ENCODE data around the gene MMP14.
A peak's percentile ranks its signal among the peaks of the same experiment; 100 is the strongest.
"Not testable (repeated sequence)": the region's sequence is repeated elsewhere in the genome, so short reads cannot be mapped to it uniquely, and the experiment has no call there.

The MMP14 gene

GRCh38 chr14:22814373-22814772, 22.0 kb upstream of the MMP14 start:
- no peak for DNase-seq (ENCODE audit: low read depth)

DNA sequence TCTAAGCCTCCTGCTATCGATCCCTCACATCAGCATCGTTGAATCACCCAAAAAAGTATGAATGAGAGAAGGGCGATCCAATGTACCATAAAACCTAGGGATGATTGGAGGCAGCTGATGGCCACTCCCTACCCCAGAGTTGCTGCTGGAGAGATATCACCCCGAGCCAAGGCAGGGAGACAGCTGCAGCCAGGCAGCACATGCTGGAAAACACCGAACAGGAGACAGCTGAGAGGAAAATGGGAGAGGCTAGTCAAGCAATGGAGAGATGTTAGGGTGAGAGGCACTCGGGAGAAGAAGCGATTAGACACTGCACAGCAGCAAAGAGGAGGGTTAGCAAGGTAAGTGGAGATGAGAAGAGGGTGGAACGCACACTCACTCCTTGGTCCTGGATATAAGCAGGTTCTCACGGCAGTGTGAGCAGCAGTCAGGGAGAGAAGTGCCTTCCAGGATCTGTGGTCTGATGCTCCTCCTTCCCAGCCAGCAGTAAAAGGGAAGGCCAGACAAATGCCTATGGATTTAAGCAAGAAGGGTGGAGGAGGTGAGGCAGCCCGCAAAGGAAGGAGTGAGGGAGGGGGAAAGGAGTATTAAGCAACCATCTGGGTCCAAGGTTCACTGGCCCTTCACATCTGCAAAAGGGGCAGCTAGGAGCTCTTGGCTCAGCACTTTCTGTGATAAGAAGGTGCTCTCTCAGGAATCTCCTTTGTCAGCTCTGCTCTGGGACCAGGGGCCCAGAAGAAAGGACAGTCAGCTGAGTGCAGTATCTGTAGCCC, 21.3 kb upstream of the MMP14 start, which contains the start of gene SLC7A7:
TSS of gene SLC7A7 (minus strand) at position 495 of the 773 bp plus-strand sequence. CDS start 2,037 bp downstream, outside the sequence.
- DNase-seq (ENCODE audit: low read depth) = no peak

DNA sequence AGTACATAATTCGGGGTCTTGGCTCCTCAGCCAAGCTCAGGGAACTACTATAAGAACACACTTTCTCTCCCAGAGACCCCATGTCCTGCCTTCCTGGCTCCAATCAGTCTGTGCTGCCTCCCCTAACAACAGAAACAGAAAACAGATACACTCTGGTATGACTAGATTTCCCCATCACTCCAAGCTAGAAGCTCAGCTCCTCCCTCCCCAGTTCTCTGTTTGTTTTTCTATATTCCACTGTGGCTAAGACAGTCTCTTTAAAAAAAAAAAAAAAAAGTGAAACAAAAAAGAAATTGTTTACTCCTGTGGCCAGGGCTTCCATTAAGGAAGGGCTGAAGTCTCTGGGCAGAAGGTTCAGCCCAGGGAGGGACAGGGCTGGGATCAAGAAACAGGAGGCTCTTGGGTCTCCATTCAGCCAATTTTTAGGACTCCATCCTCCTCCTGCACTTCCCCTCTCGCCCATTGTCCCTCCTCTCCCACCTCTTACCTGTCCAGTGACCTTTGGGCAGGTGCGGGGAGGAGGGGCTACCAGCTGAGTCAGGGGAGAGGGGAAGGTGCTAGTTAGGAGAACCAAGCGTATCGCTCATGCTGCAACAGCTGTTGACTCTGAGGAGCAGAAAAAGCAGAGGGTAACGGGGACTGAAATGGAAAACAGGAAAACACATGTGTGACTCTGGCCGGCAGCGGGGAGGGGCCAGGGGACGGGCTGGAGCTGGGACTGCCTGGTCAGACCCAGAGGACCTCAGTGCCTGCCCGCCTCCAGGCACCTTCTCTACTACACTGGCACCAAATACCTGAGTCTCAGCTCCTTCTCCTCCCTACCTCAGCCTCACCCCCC, 17.0 kb upstream of the MMP14 start:
- no peak for DNase-seq (ENCODE audit: low read depth)

GRCh38 chr14:22820731-22821130, 15.7 kb upstream of the MMP14 start:
- no peak for DNase-seq (ENCODE audit: low read depth)

DNA sequence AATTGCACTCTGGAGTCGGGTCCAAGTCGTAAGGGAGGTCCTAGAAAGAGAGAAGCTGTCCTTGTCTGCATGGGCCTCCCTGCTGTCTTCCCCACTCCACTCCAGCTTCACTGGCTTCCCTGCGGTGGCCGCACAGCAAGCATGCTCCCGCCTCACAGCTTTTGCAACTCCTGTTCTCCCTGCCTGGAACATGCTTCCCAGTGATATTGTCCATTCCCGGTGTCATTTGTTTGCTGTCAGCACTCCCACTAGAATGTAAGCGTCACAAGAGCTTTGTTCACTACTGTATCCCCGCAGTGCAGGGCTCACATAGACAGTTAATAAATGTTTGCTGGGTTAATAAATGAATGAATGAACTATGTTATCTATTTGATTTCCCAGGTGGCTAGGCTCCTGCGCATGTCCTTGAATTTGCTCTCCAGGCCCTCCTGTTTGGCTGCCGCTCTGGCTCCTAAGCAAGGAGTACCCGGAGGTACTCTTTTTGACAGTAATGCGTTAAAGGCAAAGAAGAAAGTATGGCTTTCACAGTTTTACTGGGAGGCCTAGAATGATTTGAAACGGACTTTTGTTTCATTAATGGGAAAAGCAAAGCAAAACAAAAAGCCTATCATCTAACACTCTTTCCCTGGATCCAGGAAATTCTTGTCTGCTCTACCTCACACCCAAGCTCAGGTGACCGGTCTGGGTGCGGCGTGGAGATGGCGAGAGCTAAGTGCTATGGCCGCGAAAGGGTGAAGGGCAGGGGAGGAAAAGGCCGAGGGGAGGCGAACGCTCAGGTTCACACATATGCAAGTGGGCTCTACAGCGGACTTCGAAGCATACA, 15.0 kb upstream of the MMP14 start:
- no peak for DNase-seq (ENCODE audit: low read depth)

DNA sequence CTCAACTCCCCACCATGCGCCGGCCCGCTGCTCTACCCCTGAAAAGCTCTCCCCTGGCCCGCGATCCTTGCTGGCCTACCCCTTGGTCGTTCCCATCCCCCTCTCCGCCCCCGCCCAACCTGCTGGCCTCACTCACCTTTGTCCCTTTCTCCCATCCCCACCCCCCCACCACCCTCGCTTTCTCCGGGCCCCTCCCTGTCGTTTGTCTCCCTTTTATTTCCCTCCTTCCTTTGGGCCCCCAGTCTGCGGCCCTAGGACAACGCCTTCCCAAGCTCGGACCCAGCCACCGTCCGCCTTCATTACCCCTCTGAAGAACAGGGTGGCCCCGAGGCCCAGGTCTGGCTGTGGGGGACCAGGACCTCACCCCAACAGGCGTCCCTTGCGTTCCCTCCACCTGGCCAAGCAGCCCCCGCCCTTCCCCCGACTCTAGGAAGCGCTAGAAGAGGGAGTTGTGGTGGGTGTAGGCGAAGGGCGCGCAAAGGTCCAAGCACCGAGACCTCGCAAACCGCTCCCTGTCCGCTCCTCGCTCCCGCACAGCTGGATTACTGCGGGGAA, 14.3 kb upstream of the MMP14 start:
- DNase-seq (ENCODE audit: low read depth) = no peak

DNA sequence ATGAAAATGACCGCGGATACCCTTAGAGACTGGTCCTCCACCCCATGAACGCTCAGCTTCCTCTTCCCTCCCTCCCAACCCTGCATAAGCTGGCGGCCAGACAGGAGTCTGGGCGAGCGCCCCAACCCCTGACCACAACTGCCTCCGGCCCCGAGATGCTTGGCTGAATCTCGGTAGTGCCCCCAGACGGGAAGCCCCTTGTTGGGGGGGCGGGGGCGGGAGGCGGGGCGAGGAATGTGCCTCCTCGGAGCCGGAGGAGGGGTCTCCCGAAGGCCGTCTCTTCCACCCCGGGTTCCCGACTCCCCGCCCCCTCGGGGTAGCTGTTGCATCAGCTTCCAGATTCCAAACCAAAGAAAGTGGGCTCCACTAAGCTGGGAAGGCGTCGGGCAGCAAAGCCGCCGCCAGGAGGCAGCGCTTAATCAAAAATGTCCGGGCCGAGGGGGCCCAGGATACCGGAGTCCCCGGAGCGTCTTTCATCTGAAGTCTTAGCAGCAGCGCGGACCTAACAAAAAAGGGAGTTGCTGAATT, 13.8 kb upstream of the MMP14 start:
- peak; percentile 17 for DNase-seq (ENCODE audit: low read depth)

DNA sequence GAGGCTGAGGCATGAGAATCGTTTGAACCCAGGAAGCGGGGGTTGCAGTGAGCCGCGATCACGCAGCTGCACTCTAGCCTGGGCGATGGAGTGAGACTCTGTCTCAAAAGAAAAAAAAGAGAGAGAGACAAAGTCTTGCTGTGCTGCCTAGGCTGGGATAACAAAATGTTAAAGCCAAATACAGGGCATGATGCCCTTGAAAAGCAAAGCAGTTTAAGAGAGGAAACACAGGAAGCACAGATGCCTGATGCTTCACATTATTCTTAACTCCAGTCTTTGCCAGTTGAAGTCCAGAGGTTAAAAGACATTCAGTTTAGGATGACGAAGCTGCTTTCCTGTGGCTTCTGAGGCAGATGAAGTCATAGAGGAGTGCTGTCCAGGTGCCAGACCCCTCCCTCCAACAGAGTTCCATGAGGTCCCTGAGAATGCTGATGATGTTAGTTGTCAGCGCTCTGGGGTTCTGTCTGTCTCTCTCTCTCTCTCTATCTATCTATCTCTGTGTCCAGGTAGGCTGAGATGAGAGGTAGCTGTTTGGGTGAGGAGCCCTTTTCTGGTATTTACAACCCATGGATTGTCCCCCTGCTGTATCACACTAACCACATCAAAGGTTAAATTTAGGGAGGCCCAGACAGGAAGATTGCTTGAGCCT, 11.6 kb upstream of the MMP14 start:
- DNase-seq (ENCODE audit: low read depth) = no peak

- DNase-seq (ENCODE audit: low read depth) = not testable (repeated sequence)
Observed at GRCh38 chr14:22829076-22829660, 7.2 kb upstream of the MMP14 start.

DNA sequence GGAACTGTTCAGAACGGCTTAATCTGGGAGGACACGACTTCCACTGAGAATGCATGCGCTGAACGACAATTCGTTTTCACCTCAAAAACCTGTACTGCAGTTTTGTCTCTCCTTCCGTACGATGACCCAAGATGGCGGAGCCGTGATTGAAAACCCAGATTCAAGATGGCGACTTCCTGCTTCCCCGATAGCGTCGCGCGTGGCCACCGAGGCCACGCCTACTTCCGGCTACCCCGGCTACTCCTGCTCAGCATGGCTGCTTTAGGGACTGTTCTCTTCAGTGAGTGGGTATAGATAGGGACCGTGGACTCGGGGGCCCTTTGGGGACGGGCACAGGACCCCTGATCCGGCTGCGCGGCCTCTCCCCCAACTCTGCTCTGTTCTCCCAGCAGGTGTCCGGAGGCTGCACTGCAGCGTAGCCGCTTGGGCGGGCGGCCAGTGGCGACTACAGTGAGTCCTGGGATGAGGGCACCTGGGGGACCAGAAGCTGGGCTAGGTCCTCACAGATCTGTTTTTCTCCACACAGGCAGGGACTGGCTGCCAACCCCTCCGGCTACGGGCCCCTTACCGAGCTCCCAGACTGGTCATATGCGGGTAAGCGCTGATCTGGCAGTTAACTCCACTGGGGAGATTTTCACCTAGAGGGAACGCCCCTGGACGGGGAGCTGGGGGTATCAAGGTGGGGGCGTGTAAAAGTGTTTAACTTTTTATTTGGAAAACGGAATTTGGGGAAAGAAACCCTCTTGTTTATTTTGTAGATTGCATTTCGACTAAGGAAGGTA, 6.5 kb upstream of the MMP14 start, which contains the start of gene MRPL52:
TSS of gene MRPL52 (plus strand) at position 227 of the 782 bp plus-strand sequence. CDS start at position 253, 26 bp downstream.
- DNase-seq (ENCODE audit: low read depth) = peak; percentile 71

DNA sequence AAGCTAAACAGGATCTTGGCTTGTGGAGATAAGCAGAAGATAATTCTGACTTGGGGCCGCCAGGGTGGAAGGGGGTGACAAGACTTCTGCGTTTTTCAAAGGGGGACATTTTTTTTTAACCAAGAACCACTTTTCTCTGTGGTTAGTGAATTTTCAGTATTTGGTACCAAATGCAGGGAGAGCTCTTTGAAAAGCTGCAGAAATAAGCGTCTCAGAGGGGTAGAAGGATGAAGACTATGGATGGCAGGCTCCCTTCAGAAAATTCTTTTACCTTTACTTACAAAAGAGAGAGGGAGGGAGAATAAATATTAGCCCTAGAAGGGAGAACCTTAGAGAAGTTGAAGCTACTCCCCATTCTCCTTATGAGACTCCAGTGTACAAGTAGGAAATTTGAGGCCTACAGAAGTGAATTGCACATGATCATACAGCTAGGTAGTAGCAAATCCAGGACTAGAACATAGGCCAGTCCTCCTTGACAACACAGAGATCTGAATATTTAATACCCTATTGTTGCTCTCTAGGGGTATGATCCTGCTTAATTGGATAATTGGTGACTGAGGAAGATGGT, 5.9 kb upstream of the MMP14 start:
- no peak for DNase-seq (ENCODE audit: low read depth)

DNA sequence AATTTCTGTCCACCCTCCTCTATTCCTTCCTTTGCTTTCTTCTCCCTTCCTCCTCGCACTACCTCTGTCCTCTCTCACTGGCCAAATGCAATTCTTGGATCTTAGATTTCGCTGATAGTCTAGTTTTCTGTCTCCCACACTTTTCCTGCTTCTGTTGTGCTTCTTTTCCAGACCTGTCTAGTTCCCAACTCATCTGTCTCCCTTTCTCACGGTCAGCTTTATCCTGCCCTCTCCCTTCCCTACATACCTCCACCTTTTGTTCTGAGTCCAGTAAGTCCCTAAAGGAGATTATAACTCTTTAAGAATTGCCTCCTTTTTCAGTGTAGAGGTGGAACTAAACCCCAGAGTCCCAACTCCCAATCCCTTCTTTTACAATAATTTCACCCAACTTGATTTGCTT, 880 bp upstream of the MMP14 start:
- DNase-seq (ENCODE audit: low read depth) = no peak

- DNase-seq (ENCODE audit: low read depth) = no peak
Observed at GRCh38 chr14:22837114-22837749, 847 bp downstream of the MMP14 start.

- DNase-seq (ENCODE audit: low read depth) = no peak
Observed at GRCh38 chr14:22837750-22838538, 1.6 kb downstream of the MMP14 start.

GRCh38 chr14:22838631-22839041, 2.3 kb downstream of the MMP14 start:
- DNase-seq (ENCODE audit: low read depth) = no peak

- DNase-seq (ENCODE audit: low read depth) = no peak
Observed at GRCh38 chr14:22839159-22839779, 2.9 kb downstream of the MMP14 start.

- no peak for DNase-seq (ENCODE audit: low read depth)
Observed at GRCh38 chr14:22841311-22841710, 4.9 kb downstream of the MMP14 start.

GRCh38 chr14:22841769-22842168, 5.4 kb downstream of the MMP14 start:
- no peak for DNase-seq (ENCODE audit: low read depth)

All from stimulated activated CD8-positive, alpha-beta memory T cell treated with anti-CD3 and anti-CD28 coated beads, Interleukin-7, amount 100 ng/mL, for 24 hours (primary cell).